Fibroblast of lung (primary cell): ENCODE data around the gene TH. TPM values are rescaled to one million over a fixed set of nuclear protein-coding genes. Genes with fewer than 3 reads are reported as not detected.

ENCODE experiments used
- DNase-seq, 2 donors: peaks; one replicate each; pipeline versions ENCODE4 v3.0.0 to v3.0.0-alpha.2; 2010; ENCODE audit warnings: low read depth in 2 of 2
- H2AFZ ChIP-seq: 2 replicates; pipeline ENCODE4 v1.5.1; 2012; ENCODE audit warnings: low read length, control low read depth, inconsistent platforms
- H3K27ac ChIP-seq: 2 replicates; pipeline ENCODE4 v1.5.1; 2011; ENCODE audit warnings: low read length, control low read depth; ENCODE audit not compliant: insufficient read depth
- H3K27me3 ChIP-seq: 2 replicates; pipeline ENCODE4 v1.5.1; 2011; ENCODE audit warnings: mild to moderate bottlenecking, low read length; ENCODE audit not compliant: control insufficient read depth, insufficient read depth
- H3K36me3 ChIP-seq: 2 replicates; pipeline ENCODE4 v1.5.1; 2011; ENCODE audit warnings: low read length; ENCODE audit not compliant: control insufficient read depth, insufficient read depth
- H3K4me1 ChIP-seq: 2 replicates; pipeline ENCODE4 v1.5.1; 2011; ENCODE audit warnings: low read length; ENCODE audit not compliant: control insufficient read depth, insufficient read depth; ENCODE audit errors: extremely low read depth
- H3K4me2 ChIP-seq: 2 replicates; pipeline ENCODE4 v1.5.1; 2011; ENCODE audit warnings: low read length, control low read depth; ENCODE audit not compliant: insufficient read depth; ENCODE audit errors: extremely low read depth
- H3K4me3 ChIP-seq, 4 experiments: fragments of 200-600 bp in 1 of 4; sonication (generic) in 1 of 4; replicated peaks in 1 of 4; 2 replicates each; pipeline ENCODE4 v1.5.1; 2011 to 2016; ENCODE audit warnings: low read length in 4 of 4, low read depth in 3 of 4, mild to moderate bottlenecking in 3 of 4, control low read depth in 2 of 4, inconsistent platforms in 1 of 4, mixed read lengths in 1 of 4; ENCODE audit not compliant: insufficient read depth in 1 of 4; ENCODE audit errors: control extremely low read depth in 1 of 4
- H3K79me2 ChIP-seq: 2 replicates; pipeline ENCODE4 v1.5.1; 2012; ENCODE audit warnings: mild to moderate bottlenecking, low read length, inconsistent platforms; ENCODE audit not compliant: control insufficient read depth, insufficient read depth
- H3K9ac ChIP-seq: 2 replicates; pipeline ENCODE4 v1.5.1; 2011; ENCODE audit warnings: mild to moderate bottlenecking, low read length, control low read depth; ENCODE audit not compliant: insufficient read depth
- H3K9me3 ChIP-seq: 2 replicates; pipeline ENCODE4 v1.5.1; 2012; ENCODE audit warnings: low read depth, low read length; ENCODE audit not compliant: control insufficient read depth, insufficient read depth
- H4K20me1 ChIP-seq: 2 replicates; pipeline ENCODE4 v1.5.1; 2011; ENCODE audit warnings: low read length; ENCODE audit not compliant: control insufficient read depth, insufficient read depth; ENCODE audit errors: extremely low read depth
- EZH2 ChIP-seq: IDR thresholded peaks from 2 replicates; pipeline ENCODE4 v1.5.1; 2012; ENCODE audit warnings: low read length, control low read depth, mild to moderate bottlenecking; ENCODE audit errors: missing control alignments
- polyA plus RNA-seq, 2 donors: library from polyadenylated mRNA; depleted of rRNA in 1 of 2; stranded (reverse) in 1 of 2; unstranded in 1 of 2; fragments of >200 nt; gene quantifications; 2 replicates each; pipeline ENCODE4 v1.2.1, GENCODE V29; 2011 to 2012; ENCODE audit warnings: missing spikeins in 1 of 2
- total RNA-seq: library from RNA; depleted of rRNA; stranded (reverse); fragments of >200 nt; gene quantifications from 2 replicates; pipeline ENCODE4 v1.2.1, GENCODE V29; 2014
- TF ChIP-seq, protein P1 (sequence below), 2 donors: IDR thresholded peaks in 1 of 2; conservative IDR thresholded peaks in 1 of 2; 1 replicate in 1 of 2; 2 replicates in 1 of 2; pipeline ENCODE4 v1.5.1; 2011 to 2012; ENCODE audit warnings: low read length in 2 of 2, control low read depth in 1 of 2, inconsistent platforms in 1 of 2, low read depth in 1 of 2, mild to moderate bottlenecking in 1 of 2

TH gene
- total and polyA plus RNA-seq, 2 donors (not counting 1 experiment from before 2014, with no cell fraction given): 0.17 TPM; not detected in 1

DNA sequence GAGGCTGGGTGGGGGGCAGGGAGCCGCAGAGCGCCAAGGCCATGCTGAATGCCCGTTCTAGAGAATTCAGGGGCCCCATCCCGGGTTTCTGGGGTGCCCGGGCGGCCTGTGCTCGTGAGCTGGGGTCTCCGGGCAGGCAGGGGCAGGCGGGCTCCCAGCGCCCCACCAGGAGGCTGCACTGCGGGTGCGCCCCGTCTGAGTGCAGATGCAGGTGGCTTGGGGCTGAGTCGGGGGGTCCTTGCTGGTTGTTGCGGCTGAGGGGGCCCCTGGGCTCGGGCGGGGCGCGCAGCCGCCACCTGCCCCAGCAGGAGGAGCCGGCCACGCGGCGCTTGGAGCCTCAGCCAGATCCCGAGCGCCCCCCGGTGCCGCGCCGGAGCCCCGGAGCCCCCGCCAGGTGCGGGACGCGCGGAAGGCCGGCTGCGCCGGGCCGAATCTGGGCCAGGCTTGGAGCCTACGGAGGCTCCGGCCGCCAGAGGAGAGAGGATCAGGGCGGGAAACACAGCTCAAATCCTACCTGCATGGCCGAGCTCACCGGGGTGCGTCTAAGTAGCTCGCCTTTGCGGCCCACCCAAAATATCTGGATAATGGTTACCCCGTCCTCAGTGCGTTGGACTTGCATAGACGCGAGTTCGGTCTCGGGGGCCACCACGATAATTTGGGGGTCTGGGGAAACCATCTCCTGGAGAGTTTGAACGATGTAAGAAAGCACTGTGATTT lies 31.8 kb downstream of the TH start:
- no peaks in the 10 kb centered on the region for H3K79me2 ChIP-seq
- H2AFZ ChIP-seq: no peak overlapping the region
- no peak overlapping the region for H3K9ac ChIP-seq
- H3K4me3 ChIP-seq: no peak overlapping the region
- DNase-seq: no peak
- H3K4me2 ChIP-seq: no peak overlapping the region
- peaks cover 1% of the 10 kb centered on the region for H4K20me1 ChIP-seq
- no peak overlapping the region for H3K27ac ChIP-seq
- H3K36me3 ChIP-seq: no peaks in the 10 kb centered on the region
- no peaks in the 10 kb centered on the region for H3K9me3 ChIP-seq
- no peaks in the 10 kb centered on the region for H3K4me1 ChIP-seq
- H3K27me3 ChIP-seq: peaks cover 38% of the 10 kb centered on the region
- TF ChIP-seq EZH2: peak; percentile 85
- TF ChIP-seq, protein P1, sequence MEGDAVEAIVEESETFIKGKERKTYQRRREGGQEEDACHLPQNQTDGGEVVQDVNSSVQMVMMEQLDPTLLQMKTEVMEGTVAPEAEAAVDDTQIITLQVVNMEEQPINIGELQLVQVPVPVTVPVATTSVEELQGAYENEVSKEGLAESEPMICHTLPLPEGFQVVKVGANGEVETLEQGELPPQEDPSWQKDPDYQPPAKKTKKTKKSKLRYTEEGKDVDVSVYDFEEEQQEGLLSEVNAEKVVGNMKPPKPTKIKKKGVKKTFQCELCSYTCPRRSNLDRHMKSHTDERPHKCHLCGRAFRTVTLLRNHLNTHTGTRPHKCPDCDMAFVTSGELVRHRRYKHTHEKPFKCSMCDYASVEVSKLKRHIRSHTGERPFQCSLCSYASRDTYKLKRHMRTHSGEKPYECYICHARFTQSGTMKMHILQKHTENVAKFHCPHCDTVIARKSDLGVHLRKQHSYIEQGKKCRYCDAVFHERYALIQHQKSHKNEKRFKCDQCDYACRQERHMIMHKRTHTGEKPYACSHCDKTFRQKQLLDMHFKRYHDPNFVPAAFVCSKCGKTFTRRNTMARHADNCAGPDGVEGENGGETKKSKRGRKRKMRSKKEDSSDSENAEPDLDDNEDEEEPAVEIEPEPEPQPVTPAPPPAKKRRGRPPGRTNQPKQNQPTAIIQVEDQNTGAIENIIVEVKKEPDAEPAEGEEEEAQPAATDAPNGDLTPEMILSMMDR (conservative IDR thresholded peaks at IDR 0.05 in 1 of 2, IDR thresholded peaks at IDR 0.05 in 1 of 2; ENCODE audit: low read depth in 1 of 2, low read length in 2 of 2): no peak

DNA sequence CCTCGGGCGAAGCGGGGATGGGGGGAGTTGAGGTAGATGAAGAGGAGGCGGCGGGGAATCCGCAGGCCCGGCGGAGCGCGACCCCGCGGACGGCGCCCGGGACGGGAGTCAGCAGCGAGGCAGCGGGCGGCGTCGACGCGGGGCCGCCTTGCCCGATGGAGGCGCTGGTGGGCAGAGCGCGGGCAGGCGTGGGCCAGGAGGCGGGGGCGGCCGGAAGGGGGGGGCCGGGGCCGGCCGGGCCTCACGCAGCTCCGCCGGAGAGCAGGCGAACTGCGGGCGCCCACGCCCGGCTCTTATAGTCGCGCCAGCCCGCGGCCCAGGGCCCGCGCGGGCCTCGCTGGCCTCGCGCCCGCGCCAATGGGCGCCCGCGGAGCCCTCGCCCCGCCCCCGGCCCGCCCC lies 32.5 kb downstream of the TH start, which contains the start of gene IGF2:
Gene IGF2, minus strand, starts transcription at position 267 of the 399 bp plus-strand sequence. CDS start 3,866 bp downstream, outside the sequence.
- H3K9ac ChIP-seq: no peak within 1 kb of the TSS
- no peak for TF ChIP-seq EZH2
- TF ChIP-seq, protein P1 (conservative IDR thresholded peaks at IDR 0.05 in 1 of 2, IDR thresholded peaks at IDR 0.05 in 1 of 2; ENCODE audit: low read depth in 1 of 2, low read length in 2 of 2): no peak
- H3K4me2 ChIP-seq: no peak within 1 kb of the TSS
- peaks cover 1% of the 10 kb centered on the region for H4K20me1 ChIP-seq
- peak within 1 kb of the TSS in 1 of 4 experiments; percentile 39 for H3K4me3 ChIP-seq
- no peaks in the 10 kb centered on the region for H3K4me1 ChIP-seq
- H3K79me2 ChIP-seq: no peaks in the 10 kb centered on the region
- no peak within 1 kb of the TSS for H3K27ac ChIP-seq
- H3K27me3 ChIP-seq: peaks cover 35% of the 10 kb centered on the region
- DNase-seq: peak in 1 of 2 donors; percentile 25
- H2AFZ ChIP-seq: no peak within 1 kb of the TSS
- H3K36me3 ChIP-seq: no peaks in the 10 kb centered on the region
- H3K9me3 ChIP-seq: no peaks in the 10 kb centered on the region

DNA sequence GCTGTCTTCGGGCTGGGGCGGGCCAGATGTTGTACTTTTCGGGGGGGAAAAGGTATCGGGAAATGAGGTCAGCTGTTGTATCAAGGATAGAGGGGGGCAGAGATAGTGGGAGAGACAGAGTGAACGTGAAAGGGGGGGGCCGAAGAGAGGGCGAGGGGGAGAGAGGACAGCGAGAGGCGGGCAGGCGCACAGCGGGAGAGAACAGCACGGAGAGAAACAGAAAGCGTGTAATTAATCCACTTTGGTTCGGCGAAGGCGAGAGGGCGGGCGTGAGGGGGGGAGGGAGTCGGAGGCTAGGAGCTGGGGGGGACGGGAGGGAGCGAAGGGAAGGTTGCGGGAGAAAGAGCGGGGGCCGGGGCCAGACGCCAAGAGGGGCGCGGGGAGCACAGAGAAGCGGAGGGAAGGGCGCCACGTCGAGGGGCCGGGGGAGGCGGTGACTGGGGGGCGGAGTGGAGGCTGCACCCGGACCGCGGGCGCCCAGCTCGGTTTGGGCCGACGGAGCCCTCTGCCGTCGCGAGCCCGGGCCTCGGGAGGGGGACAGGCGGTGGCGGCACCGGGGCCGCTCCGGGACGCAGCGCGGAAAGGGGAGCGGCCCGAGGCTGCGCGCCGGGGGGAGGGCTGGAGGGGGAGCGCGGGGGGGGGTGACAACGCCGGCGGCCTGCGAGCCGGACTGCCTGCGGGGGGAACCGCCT lies 33.0 kb downstream of the TH start:
- Histone ChIP-seq H3K27ac (no peak overlapping the region), H3K36me3 (no peaks in the 10 kb centered on the region), H3K9me3 (no peaks in the 10 kb centered on the region), H3K4me1 (no peaks in the 10 kb centered on the region), H3K9ac (no peak overlapping the region), H4K20me1 (peaks cover 1% of the 10 kb centered on the region), H3K27me3 (peaks cover 35% of the 10 kb centered on the region), H2AFZ (no peak overlapping the region), H3K4me2 (no peak overlapping the region), H3K4me3 (peak overlapping the region in 1 of 4 experiments; percentile 39), H3K79me2 (no peaks in the 10 kb centered on the region)
- DNase-seq: peak in 1 of 2 donors; percentile 21
- TF ChIP-seq EZH2: peak; percentile 76
- TF ChIP-seq, protein P1 (conservative IDR thresholded peaks at IDR 0.05 in 1 of 2, IDR thresholded peaks at IDR 0.05 in 1 of 2; ENCODE audit: low read depth in 1 of 2, low read length in 2 of 2): no peak
